22Rv1 (cell line): ENCODE results near the gene CYP26C1.

Experiments used
- H3K27ac ChIP-seq: fragments of 450-650 bp; 2 replicates; pipeline ENCODE4 v1.5.1; 2017
- ZFX ChIP-seq: fragments of 450-650 bp; IDR thresholded peaks from 2 replicates; pipeline ENCODE4 v1.6.1; 2017; ENCODE audit warnings: antibody characterized with exemption, borderline replicate concordance
- TF ChIP-seq, protein P1 (sequence below): fragments of 450-650 bp; IDR thresholded peaks from 2 replicates; pipeline ENCODE4 v1.5.1; 2017; ENCODE audit warnings: mild to moderate bottlenecking

Gene CYP26C1

DNA sequence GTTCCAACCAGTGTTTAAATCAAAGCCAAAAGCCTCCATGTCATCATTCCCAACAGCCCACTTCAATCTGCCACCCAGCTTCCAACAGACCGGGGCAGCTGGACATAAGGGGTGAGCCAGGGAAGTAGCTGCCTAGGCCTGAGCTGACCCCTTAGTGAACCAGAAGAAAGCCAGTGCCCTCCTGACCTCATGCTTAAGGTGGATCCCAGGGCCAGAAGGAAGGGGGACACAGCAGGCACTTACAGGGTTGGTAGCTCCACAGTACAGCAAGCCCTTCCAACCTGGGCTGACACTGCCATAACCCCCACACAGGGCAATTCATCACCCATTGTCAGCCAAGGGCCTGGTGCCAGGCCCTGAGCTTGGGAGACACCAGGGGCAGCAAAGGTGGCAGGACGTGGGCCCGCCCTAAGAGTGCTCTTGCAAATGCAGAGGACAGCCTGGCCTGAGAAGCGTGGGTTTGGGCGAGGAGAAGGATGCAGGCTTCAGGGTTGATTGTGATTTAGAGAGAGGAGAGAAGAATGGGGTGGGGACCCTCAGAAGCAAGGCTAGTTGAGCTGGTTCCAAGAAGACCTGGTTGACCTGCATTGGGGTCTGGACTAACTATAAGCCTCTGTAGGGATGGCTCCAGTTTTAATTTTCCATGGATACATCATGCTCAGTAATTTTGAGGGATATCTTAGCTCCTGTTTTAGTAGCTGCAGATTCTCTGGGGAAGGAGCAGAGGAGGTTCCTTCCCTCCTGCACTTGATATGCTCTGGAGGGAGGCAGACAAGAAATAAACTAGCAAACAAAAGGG lies 10.0 kb downstream of the CYP26C1 start:
- no peak overlapping the region for H3K27ac ChIP-seq
- TF ChIP-seq, protein P1, sequence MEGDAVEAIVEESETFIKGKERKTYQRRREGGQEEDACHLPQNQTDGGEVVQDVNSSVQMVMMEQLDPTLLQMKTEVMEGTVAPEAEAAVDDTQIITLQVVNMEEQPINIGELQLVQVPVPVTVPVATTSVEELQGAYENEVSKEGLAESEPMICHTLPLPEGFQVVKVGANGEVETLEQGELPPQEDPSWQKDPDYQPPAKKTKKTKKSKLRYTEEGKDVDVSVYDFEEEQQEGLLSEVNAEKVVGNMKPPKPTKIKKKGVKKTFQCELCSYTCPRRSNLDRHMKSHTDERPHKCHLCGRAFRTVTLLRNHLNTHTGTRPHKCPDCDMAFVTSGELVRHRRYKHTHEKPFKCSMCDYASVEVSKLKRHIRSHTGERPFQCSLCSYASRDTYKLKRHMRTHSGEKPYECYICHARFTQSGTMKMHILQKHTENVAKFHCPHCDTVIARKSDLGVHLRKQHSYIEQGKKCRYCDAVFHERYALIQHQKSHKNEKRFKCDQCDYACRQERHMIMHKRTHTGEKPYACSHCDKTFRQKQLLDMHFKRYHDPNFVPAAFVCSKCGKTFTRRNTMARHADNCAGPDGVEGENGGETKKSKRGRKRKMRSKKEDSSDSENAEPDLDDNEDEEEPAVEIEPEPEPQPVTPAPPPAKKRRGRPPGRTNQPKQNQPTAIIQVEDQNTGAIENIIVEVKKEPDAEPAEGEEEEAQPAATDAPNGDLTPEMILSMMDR: no peak
- no peak for TF ChIP-seq ZFX

DNA sequence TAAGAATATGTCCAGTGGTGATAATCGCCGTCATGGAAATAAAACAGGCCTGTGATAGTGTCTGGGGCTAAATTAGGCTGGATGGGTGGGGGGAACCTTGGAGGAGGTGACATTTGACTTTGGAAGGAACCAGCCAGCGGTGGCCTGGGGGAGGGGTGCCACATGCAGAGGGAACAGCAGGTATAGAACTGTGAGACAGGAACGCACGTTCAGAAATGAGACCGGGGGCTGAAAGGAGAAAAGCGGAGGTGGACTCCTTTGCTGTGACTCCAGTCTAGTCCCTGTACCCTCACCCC lies 10.5 kb downstream of the CYP26C1 start:
- TF ChIP-seq, protein P1: no peak
- TF ChIP-seq ZFX: no peak

DNA sequence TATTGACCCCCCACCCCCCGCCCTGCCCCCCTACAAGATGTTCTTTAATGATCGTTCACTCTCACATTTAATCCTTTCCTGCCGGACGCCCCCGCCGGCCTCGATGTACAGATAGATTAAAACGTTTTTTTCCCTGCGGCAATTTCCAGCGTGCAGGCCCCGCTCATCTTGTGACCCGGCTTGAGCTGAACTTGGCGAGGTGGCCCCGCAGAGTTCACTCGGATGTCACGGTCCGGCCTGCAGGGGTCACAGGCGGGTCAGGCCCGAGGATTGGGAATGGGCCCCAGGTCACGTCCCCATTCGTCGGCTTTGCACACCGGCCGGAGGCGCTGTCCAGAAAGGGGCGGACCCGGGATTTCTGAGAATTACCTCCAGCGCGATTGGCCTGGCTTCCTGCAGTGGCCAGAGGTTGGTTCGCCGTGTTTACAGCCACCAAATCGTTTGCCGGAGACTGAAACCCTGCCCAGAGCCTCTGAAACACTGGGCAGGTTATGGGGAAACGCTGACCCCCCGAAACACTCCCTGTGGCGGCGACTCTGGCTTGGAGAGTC lies 11.2 kb downstream of the CYP26C1 start:
- TF ChIP-seq ZFX: no peak
- TF ChIP-seq, protein P1: no peak; the same call in none of the 2 replicates
- H3K27ac ChIP-seq: no peak overlapping the region

More for the DNA sequence above, 10.5 kb downstream of the CYP26C1 start:
- H3K27ac ChIP-seq: no peak overlapping the region

DNA sequence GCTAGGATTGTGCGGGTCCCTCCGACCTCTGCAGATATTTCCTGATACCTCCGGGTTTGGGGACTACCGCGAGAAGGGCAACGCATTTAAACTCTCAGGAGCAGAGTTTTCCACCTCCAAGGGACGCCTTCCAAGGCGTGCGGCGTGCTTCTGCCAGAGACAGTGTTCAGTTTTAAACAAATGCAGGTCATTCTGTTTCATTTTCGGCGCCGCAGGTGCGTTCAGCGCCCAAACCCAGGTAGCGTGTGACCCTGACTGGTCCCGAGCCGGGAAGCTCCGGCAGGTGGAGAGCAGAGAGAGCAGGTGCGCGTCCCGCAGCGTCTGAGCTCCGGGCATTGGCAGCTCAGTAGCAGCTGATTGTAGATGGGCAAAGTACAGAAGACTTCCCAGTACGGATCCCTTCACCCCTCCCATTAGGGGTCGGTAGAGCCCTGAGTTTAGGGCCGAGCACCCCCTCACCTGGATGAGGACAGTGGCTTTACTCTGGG lies 11.7 kb downstream of the CYP26C1 start:
- no peak overlapping the region for H3K27ac ChIP-seq
- TF ChIP-seq, protein P1: no peak
- TF ChIP-seq ZFX: no peak

DNA sequence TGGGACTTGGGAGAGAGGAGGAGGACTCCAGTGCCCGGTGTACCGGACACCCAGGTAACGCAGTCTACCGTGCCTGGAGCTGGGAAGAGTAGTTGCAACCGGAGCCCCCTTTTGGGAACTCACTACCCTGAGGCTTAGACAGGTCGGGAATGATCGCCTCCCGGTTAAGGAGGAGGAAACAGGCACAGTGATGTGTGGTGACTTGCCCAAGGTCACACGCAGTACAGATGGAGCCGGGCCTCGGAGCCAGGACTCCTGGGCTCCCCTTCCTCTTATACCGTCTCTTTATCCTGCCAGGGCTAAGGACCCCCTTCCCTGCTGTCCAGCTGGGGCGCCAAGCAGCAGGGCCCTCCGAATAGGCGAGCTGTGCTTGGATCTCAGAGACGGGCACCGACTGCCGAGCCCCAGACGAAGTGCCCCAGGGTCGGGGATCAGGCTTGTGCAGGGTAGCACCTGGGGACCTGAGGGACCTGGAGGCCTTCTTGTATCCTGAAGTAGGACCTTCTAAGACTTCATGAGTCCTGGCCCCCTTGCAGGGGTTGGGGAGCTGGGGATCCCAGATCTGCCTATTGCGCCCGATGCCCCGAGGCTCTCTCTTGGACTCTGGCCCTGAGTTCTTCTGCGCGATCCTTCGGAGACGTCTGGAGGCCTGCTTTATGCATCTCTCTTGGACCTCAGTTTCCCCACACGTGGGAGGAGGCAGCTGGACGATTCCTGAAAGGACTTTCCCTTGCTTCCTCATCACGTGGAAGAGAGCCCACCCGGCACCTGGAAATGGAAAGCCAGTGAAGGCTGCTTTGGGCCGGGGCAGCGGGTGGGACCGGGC lies 12.3 kb downstream of the CYP26C1 start:
- H3K27ac ChIP-seq: no peak overlapping the region
- TF ChIP-seq, protein P1: no peak
- no peak for TF ChIP-seq ZFX

DNA sequence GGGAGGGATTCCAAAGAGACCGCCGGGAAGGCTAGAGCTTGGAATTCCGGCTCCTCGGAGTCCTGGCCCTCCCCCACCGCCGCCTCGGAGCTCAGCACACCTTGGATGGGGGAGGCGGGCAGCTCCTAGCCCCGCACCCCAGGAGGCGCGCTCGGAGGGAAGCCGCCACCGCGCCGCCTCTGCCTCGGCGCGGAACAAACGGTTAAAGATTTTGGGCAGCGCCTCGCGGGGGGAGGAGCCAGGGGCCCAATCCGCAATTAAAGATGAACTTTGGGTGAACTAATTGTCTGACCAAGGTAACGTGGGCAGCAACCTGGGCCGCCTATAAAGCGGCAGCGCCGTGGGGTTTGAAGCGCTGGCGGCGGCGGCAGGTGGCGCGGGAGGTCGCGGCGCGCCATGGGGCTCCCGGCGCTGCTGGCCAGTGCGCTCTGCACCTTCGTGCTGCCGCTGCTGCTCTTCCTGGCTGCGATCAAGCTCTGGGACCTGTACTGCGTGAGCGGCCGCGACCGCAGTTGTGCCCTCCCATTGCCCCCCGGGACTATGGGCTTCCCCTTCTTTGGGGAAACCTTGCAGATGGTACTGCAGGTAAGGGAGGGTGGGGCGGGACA lies 13.0 kb downstream of the CYP26C1 start, which contains the start of gene CYP26A1:
Gene CYP26A1 (plus strand): TSS at position 355 of the 608 bp plus-strand sequence. CDS start 42 bp downstream, at position 397.
- H3K27ac ChIP-seq: no peak within 1 kb of the TSS
- TF ChIP-seq, protein P1: peak; percentile 30
- no peak for TF ChIP-seq ZFX
